ENCODE data around the gene RFESD. TPM values are rescaled to one million over a fixed set of nuclear protein-coding genes. Genes with fewer than 3 reads are reported as not detected.
A peak's percentile ranks its signal among the peaks of the same experiment; 100 is the strongest.

The RFESD gene
- total RNA-seq, 4 donors from 2014 or later = 0.89 to 2.6 (median 1.8) TPM

- Histone ChIP-seq H3K9me3 (peaks cover 0 to 15% (median 0%) of the 10 kb centered on the region in 3 donors), H3K27me3 (peaks cover 19% of the 10 kb centered on the region), H3K4me1 (peaks cover 0 to 10% (median 7%) of the 10 kb centered on the region in 3 donors), H3K27ac (no peak overlapping the region), H3K36me3 (no peaks in the 10 kb centered on the region), H3K4me3 (no peak overlapping the region)
- ATAC-seq = no peak
- WGBS, 2 donors (ENCODE audit: low coverage in 1 of 2) = 100% methylated on average over 1 of the region's 1 CpG
- TF ChIP-seq POLR2AphosphoS5 (IDR thresholded peaks at IDR 0.05) = no peak
- TF ChIP-seq, protein P1, sequence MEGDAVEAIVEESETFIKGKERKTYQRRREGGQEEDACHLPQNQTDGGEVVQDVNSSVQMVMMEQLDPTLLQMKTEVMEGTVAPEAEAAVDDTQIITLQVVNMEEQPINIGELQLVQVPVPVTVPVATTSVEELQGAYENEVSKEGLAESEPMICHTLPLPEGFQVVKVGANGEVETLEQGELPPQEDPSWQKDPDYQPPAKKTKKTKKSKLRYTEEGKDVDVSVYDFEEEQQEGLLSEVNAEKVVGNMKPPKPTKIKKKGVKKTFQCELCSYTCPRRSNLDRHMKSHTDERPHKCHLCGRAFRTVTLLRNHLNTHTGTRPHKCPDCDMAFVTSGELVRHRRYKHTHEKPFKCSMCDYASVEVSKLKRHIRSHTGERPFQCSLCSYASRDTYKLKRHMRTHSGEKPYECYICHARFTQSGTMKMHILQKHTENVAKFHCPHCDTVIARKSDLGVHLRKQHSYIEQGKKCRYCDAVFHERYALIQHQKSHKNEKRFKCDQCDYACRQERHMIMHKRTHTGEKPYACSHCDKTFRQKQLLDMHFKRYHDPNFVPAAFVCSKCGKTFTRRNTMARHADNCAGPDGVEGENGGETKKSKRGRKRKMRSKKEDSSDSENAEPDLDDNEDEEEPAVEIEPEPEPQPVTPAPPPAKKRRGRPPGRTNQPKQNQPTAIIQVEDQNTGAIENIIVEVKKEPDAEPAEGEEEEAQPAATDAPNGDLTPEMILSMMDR (IDR thresholded peaks at IDR 0.05) = no peak
- TF ChIP-seq EP300 (IDR thresholded peaks at IDR 0.05) = no peak
- no peak for TF ChIP-seq POLR2A (IDR thresholded peaks at IDR 0.05)
Observed at GRCh38 chr5:95615164-95615467, 31.5 kb upstream of the RFESD start.

- H3K27me3 ChIP-seq = peaks cover 34% of the 10 kb centered on the region
- no peak overlapping the region for H3K27ac ChIP-seq
- H3K4me3 ChIP-seq = no peak overlapping the region
- no peak for ATAC-seq
- TF ChIP-seq, protein P1 (IDR thresholded peaks at IDR 0.05) = no peak
- TF ChIP-seq POLR2A (IDR thresholded peaks at IDR 0.05) = no peak
- no peak for TF ChIP-seq POLR2AphosphoS5 (IDR thresholded peaks at IDR 0.05)
- no peak for TF ChIP-seq EP300 (IDR thresholded peaks at IDR 0.05)
- peaks cover 0 to 15% (median 0%) of the 10 kb centered on the region in 3 donors for H3K9me3 ChIP-seq
- H3K36me3 ChIP-seq = no peaks in the 10 kb centered on the region
- peaks cover 0 to 25% (median 18%) of the 10 kb centered on the region in 3 donors for H3K4me1 ChIP-seq
- 88 to 92% methylated on average over 2 to 5 of the region's 5 CpGs for WGBS, 2 donors (ENCODE audit: low coverage in 1 of 2)
Observed at GRCh38 chr5:95617057-95617456, 29.5 kb upstream of the RFESD start.

DNA sequence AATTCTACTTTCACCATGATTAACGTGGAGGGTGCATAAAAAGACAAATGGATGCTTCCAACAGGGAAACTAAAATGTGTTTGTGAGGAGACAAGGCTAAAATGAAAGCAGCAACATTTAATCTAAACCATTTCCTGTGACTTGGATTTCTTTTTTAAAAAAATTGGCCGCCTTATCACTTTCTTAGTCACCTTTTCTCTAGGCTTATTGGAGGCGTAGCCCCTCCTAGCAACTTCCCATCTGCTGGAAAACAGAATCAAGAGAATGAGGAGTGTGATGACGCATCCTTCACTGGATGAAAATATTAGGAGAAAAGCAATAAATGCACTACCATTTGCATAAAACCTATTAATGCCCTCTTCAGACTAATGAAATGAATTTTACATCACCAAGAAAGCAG lies 27.5 kb upstream of the RFESD start:
- peaks cover 34% of the 10 kb centered on the region for H3K27me3 ChIP-seq
- no peaks in the 10 kb centered on the region for H3K36me3 ChIP-seq
- no peak for TF ChIP-seq POLR2A (IDR thresholded peaks at IDR 0.05)
- TF ChIP-seq, protein P1 (IDR thresholded peaks at IDR 0.05) = no peak
- TF ChIP-seq EP300 (IDR thresholded peaks at IDR 0.05) = no peak
- no peak for TF ChIP-seq POLR2AphosphoS5 (IDR thresholded peaks at IDR 0.05)
- H3K9me3 ChIP-seq = no peaks in the 10 kb centered on the region
- H3K4me3 ChIP-seq = no peak overlapping the region
- no peak overlapping the region for H3K27ac ChIP-seq
- WGBS, 2 donors (ENCODE audit: low coverage in 1 of 2) = 71 to 91% methylated on average over 3 to 4 of the region's 4 CpGs
- ATAC-seq = no peak
- peaks cover 0 to 25% (median 18%) of the 10 kb centered on the region in 3 donors for H3K4me1 ChIP-seq

DNA sequence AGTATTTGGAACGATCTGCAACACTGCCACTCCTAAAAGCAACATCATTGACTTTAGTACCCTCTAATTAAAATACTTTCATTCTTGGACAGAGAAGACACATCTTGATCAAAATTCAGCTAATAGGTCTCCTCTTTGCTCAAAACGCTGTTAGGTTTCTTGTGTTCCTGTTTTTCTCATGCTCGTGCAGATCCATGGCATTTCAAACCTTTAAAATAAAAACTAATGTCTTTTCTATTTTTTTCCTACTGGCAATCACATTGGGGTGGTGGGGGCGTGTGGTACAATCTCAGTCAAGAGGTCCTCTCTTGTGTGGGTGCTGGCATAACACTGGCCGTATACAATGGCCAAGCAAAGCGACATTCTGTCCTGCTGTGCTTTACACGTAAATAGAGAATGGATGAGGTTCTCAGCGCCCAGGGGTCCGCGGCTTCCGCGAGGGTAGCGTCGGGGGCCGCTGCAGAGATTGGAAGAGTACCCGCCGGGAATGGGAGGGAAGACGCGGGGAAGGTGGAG lies 27.0 kb upstream of the RFESD start:
- Histone ChIP-seq H3K27me3 (peaks cover 34% of the 10 kb centered on the region), H3K36me3 (no peaks in the 10 kb centered on the region), H3K9me3 (no peaks in the 10 kb centered on the region), H3K4me1 (peaks cover 0 to 25% (median 18%) of the 10 kb centered on the region in 3 donors), H3K27ac (no peak overlapping the region), H3K4me3 (peak overlapping the region; percentile 39 to 60)
- TF ChIP-seq, protein P1 (IDR thresholded peaks at IDR 0.05) = no peak
- TF ChIP-seq POLR2AphosphoS5 (IDR thresholded peaks at IDR 0.05) = no peak
- no peak for TF ChIP-seq POLR2A (IDR thresholded peaks at IDR 0.05)
- TF ChIP-seq EP300 (IDR thresholded peaks at IDR 0.05) = no peak
- ATAC-seq = no peak
- WGBS, 2 donors (ENCODE audit: low coverage in 1 of 2) = 10 to 18% methylated on average over 10 of the region's 19 CpGs
